ENCODE data around the gene CDK17. TPM values are rescaled to one million over a fixed set of nuclear protein-coding genes. Genes with fewer than 3 reads are reported as not detected.

CDK17 gene
- total and polyA plus RNA-seq, 2 experiments from 2014 or later, result 29.3 to 62.7 TPM

- H4K20me1 ChIP-seq (ENCODE audit: insufficient read depth), result no peaks in the 10 kb centered on the region
- H3F3A ChIP-seq (ENCODE audit: insufficient read depth), result peaks cover 43% of the 10 kb centered on the region
- no peaks in the 10 kb centered on the region for H3K27me3 ChIP-seq (replicated peaks; ENCODE audit: insufficient read depth)
- peak overlapping the region; percentile 94 for H3K27ac ChIP-seq
- H3K9me3 ChIP-seq (ENCODE audit: low read depth), result no peaks in the 10 kb centered on the region
- peak overlapping the region; percentile 95 for H3K9ac ChIP-seq
- peak overlapping the region; percentile 86 for H2AFZ ChIP-seq
- H3K4me2 ChIP-seq (ENCODE audit: unreplicated experiment), result peak overlapping the region; percentile 100
- peaks cover 12% of the 10 kb centered on the region for H3K4me1 ChIP-seq (ENCODE audit: insufficient read depth)
- H3K9me2 ChIP-seq (ENCODE audit: insufficient read depth), result no peaks in the 10 kb centered on the region
- no peak for TF ChIP-seq EZH2 (IDR thresholded peaks at IDR 0.05; ENCODE audit: insufficient read depth, poor library complexity, severe bottlenecking)
- no peak for TF ChIP-seq EZH2phosphoT487 (IDR thresholded peaks at IDR 0.05; ENCODE audit: insufficient read depth, low read depth)
- H3K36me3 ChIP-seq (ENCODE audit: low read depth), result no peaks in the 10 kb centered on the region
- 93 to 94% methylated on average over 6 of the region's 6 CpGs for WGBS, 2 experiments (ENCODE audit: low coverage in 1 of 2, low lambda C conversion rate in 2 of 2, missing lambda C conversion rate in 2 of 2)
- H3K4me3 ChIP-seq, result peak overlapping the region; percentile 95
- in situ Hi-C loops (cut with MboI), result no loop called here
- H3K79me2 ChIP-seq (ENCODE audit: insufficient read depth), result peaks cover 30% of the 10 kb centered on the region
- DNase-seq, result no peak
Measured at GRCh38 chr12:96402061-96402460, 1.8 kb upstream of the CDK17 start.

- Histone ChIP-seq H3F3A (ENCODE audit: insufficient read depth) (peaks cover 51% of the 10 kb centered on the region), H3K4me2 (ENCODE audit: unreplicated experiment) (peak overlapping the region; percentile 100), H3K9me3 (ENCODE audit: low read depth) (no peaks in the 10 kb centered on the region), H3K4me1 (ENCODE audit: insufficient read depth) (peaks cover 19% of the 10 kb centered on the region), H3K27me3 (replicated peaks; ENCODE audit: insufficient read depth) (no peaks in the 10 kb centered on the region), H2AFZ (peak overlapping the region; percentile 86), H3K4me3 (peak overlapping the region; percentile 95), H3K79me2 (ENCODE audit: insufficient read depth) (peaks cover 38% of the 10 kb centered on the region), H4K20me1 (ENCODE audit: insufficient read depth) (no peaks in the 10 kb centered on the region), H3K9me2 (ENCODE audit: insufficient read depth) (no peaks in the 10 kb centered on the region), H3K9ac (peak overlapping the region; percentile 95), H3K36me3 (ENCODE audit: low read depth) (no peaks in the 10 kb centered on the region), H3K27ac (peak overlapping the region; percentile 94)
- 1 to 2% methylated on average over 18 of the region's 18 CpGs for WGBS, 2 experiments (ENCODE audit: low coverage in 1 of 2, low lambda C conversion rate in 2 of 2, missing lambda C conversion rate in 2 of 2)
- in situ Hi-C loops (cut with MboI), result no loop called here
- DNase-seq, result peak; percentile 88
- TF ChIP-seq EZH2phosphoT487 (IDR thresholded peaks at IDR 0.05; ENCODE audit: insufficient read depth, low read depth) (no peak), EZH2 (IDR thresholded peaks at IDR 0.05; ENCODE audit: insufficient read depth, poor library complexity, severe bottlenecking) (no peak)
Measured at GRCh38 chr12:96401076-96401871, 1.0 kb upstream of the CDK17 start.

- in situ Hi-C loops (cut with MboI), result no loop called here
- Histone ChIP-seq H3K4me3 (peak overlapping the region; percentile 95), H4K20me1 (ENCODE audit: insufficient read depth) (no peaks in the 10 kb centered on the region), H3F3A (ENCODE audit: insufficient read depth) (peaks cover 55% of the 10 kb centered on the region), H3K36me3 (ENCODE audit: low read depth) (no peaks in the 10 kb centered on the region), H3K4me1 (ENCODE audit: insufficient read depth) (peaks cover 26% of the 10 kb centered on the region), H3K4me2 (ENCODE audit: unreplicated experiment) (peak overlapping the region; percentile 100), H3K27ac (peak overlapping the region; percentile 94), H3K27me3 (replicated peaks; ENCODE audit: insufficient read depth) (no peaks in the 10 kb centered on the region), H3K9ac (peak overlapping the region; percentile 95), H3K9me2 (ENCODE audit: insufficient read depth) (no peaks in the 10 kb centered on the region), H3K9me3 (ENCODE audit: low read depth) (no peaks in the 10 kb centered on the region), H3K79me2 (ENCODE audit: insufficient read depth) (peaks cover 44% of the 10 kb centered on the region), H2AFZ (peak overlapping the region; percentile 86)
- peak; percentile 59 for DNase-seq
- TF ChIP-seq EZH2phosphoT487 (IDR thresholded peaks at IDR 0.05; ENCODE audit: insufficient read depth, low read depth), result no peak
- TF ChIP-seq EZH2 (IDR thresholded peaks at IDR 0.05; ENCODE audit: insufficient read depth, poor library complexity, severe bottlenecking), result no peak
- 0 to 1% methylated on average over 16 to 20 of the region's 20 CpGs for WGBS, 2 experiments (ENCODE audit: low coverage in 1 of 2, low lambda C conversion rate in 2 of 2, missing lambda C conversion rate in 2 of 2)
Measured at GRCh38 chr12:96400631-96401075, 414 bp upstream of the CDK17 start.

- no peak for TF ChIP-seq EZH2phosphoT487 (IDR thresholded peaks at IDR 0.05; ENCODE audit: insufficient read depth, low read depth)
- TF ChIP-seq EZH2 (IDR thresholded peaks at IDR 0.05; ENCODE audit: insufficient read depth, poor library complexity, severe bottlenecking), result no peak
- Histone ChIP-seq H3K27ac (peak overlapping the region; percentile 94), H3K9me3 (ENCODE audit: low read depth) (no peaks in the 10 kb centered on the region), H3F3A (ENCODE audit: insufficient read depth) (peaks cover 52% of the 10 kb centered on the region), H3K4me3 (peak overlapping the region; percentile 95), H2AFZ (no peak overlapping the region), H3K9me2 (ENCODE audit: insufficient read depth) (no peaks in the 10 kb centered on the region), H3K79me2 (ENCODE audit: insufficient read depth) (peaks cover 57% of the 10 kb centered on the region), H3K27me3 (replicated peaks; ENCODE audit: insufficient read depth) (no peaks in the 10 kb centered on the region), H3K36me3 (ENCODE audit: low read depth) (no peaks in the 10 kb centered on the region), H3K4me2 (ENCODE audit: unreplicated experiment) (peak overlapping the region; percentile 94), H4K20me1 (ENCODE audit: insufficient read depth) (no peaks in the 10 kb centered on the region; the same call in 1 of the 2 replicates), H3K9ac (peak overlapping the region; percentile 95), H3K4me1 (ENCODE audit: insufficient read depth) (peaks cover 27% of the 10 kb centered on the region)
- in situ Hi-C loops (cut with MboI), result no loop called here
- DNase-seq, result peak; percentile 84
- WGBS, 2 experiments (ENCODE audit: low coverage in 1 of 2, low lambda C conversion rate in 2 of 2, missing lambda C conversion rate in 2 of 2), result 0 to 2% methylated on average over 26 to 63 of the region's 70 CpGs
Measured at GRCh38 chr12:96399120-96399918, 920 bp downstream of the CDK17 start.
